Stimulated activated CD8-positive, alpha-beta memory T cell treated with anti-CD3 and anti-CD28 coated beads, Interleukin-2, amount 100 ng/mL, for 1 hour (primary cell): ENCODE results near the gene NLRP1.

Experiments used
- DNase-seq, 2 donors: peaks; one replicate each; pipeline ENCODE4 v3.0.0-alpha.2; 2020; ENCODE audit warnings: low read depth in 2 of 2

Gene NLRP1

GRCh38 chr17:5478992-5479391, 105.3 kb downstream of the NLRP1 start:
- no peak for DNase-seq

GRCh38 chr17:5473906-5474305, 110.4 kb downstream of the NLRP1 start:
- DNase-seq: no peak

GRCh38 chr17:5472511-5472910, 111.8 kb downstream of the NLRP1 start:
- DNase-seq: no peak

- no peak for DNase-seq
Observed at GRCh38 chr17:5468075-5468473, 116.2 kb downstream of the NLRP1 start.

- no peak for DNase-seq
Observed at GRCh38 chr17:5467416-5467815, 116.9 kb downstream of the NLRP1 start.

- DNase-seq: no peak
Observed at GRCh38 chr17:5466295-5466694, 118.0 kb downstream of the NLRP1 start.

GRCh38 chr17:5464717-5465507, 119.4 kb downstream of the NLRP1 start:
- DNase-seq: no peak
